Rectal smooth muscle tissue (tissue), 1 donor: Measurements from ENCODE around the gene RHBDL3.

ENCODE experiments used
- H3K27ac ChIP-seq: one replicate; pipeline ENCODE4 v1.7.0; 2013; ENCODE audit warnings: low read depth, low read length, inconsistent platforms
- H3K27me3 ChIP-seq: one replicate; pipeline ENCODE4 v1.7.0; 2013; ENCODE audit warnings: low read length; ENCODE audit not compliant: control insufficient read depth, insufficient read depth
- H3K36me3 ChIP-seq: one replicate; pipeline ENCODE4 v1.7.0; 2013; ENCODE audit warnings: low read length; ENCODE audit not compliant: control insufficient read depth, insufficient read depth
- H3K4me1 ChIP-seq: one replicate; pipeline ENCODE4 v1.7.0; 2013; ENCODE audit warnings: low read length; ENCODE audit not compliant: control insufficient read depth, insufficient read depth
- H3K4me3 ChIP-seq: one replicate; pipeline ENCODE4 v1.7.0; 2013; ENCODE audit warnings: low read length
- H3K9ac ChIP-seq: one replicate; pipeline ENCODE4 v1.7.0; 2013; ENCODE audit warnings: low read length

RHBDL3 gene

GRCh38 chr17:32269377-32269776 is 3.7 kb downstream of the RHBDL3 start:
- Histone ChIP-seq H3K27ac (no peak overlapping the region), H3K27me3 (peaks cover 15% of the 10 kb centered on the region), H3K36me3 (no peaks in the 10 kb centered on the region), H3K9ac (no peak overlapping the region), H3K4me1 (no peaks in the 10 kb centered on the region), H3K4me3 (no peak overlapping the region)

GRCh38 chr17:32271844-32272243 is 6.2 kb downstream of the RHBDL3 start:
- Histone ChIP-seq H3K9ac (no peak overlapping the region), H3K4me1 (no peaks in the 10 kb centered on the region), H3K4me3 (no peak overlapping the region), H3K27me3 (peaks cover 23% of the 10 kb centered on the region), H3K36me3 (no peaks in the 10 kb centered on the region), H3K27ac (no peak overlapping the region)

GRCh38 chr17:32274101-32274500 is 8.5 kb downstream of the RHBDL3 start:
- H3K9ac ChIP-seq = no peak overlapping the region
- H3K27ac ChIP-seq = no peak overlapping the region
- no peak overlapping the region for H3K4me3 ChIP-seq
- no peaks in the 10 kb centered on the region for H3K36me3 ChIP-seq
- no peaks in the 10 kb centered on the region for H3K4me1 ChIP-seq
- H3K27me3 ChIP-seq = peaks cover 16% of the 10 kb centered on the region

GRCh38 chr17:32274643-32275042 is 9.0 kb downstream of the RHBDL3 start:
- Histone ChIP-seq H3K4me3 (no peak overlapping the region), H3K4me1 (no peaks in the 10 kb centered on the region), H3K27ac (no peak overlapping the region), H3K36me3 (no peaks in the 10 kb centered on the region), H3K9ac (no peak overlapping the region), H3K27me3 (peaks cover 16% of the 10 kb centered on the region)

GRCh38 chr17:32275060-32276042 is 9.7 kb downstream of the RHBDL3 start:
- Histone ChIP-seq H3K27ac (no peak overlapping the region), H3K9ac (no peak overlapping the region), H3K36me3 (no peaks in the 10 kb centered on the region), H3K4me1 (no peaks in the 10 kb centered on the region), H3K4me3 (no peak overlapping the region), H3K27me3 (peaks cover 12% of the 10 kb centered on the region)

GRCh38 chr17:32276171-32276601 is 10.6 kb downstream of the RHBDL3 start:
- Histone ChIP-seq H3K4me3 (no peak overlapping the region), H3K9ac (no peak overlapping the region), H3K27ac (no peak overlapping the region), H3K4me1 (no peaks in the 10 kb centered on the region), H3K36me3 (no peaks in the 10 kb centered on the region), H3K27me3 (peaks cover 10% of the 10 kb centered on the region)

GRCh38 chr17:32277284-32277683 is 11.7 kb downstream of the RHBDL3 start:
- Histone ChIP-seq H3K27ac (no peak overlapping the region), H3K4me1 (no peaks in the 10 kb centered on the region), H3K36me3 (no peaks in the 10 kb centered on the region), H3K4me3 (no peak overlapping the region), H3K9ac (no peak overlapping the region), H3K27me3 (peaks cover 10% of the 10 kb centered on the region)

- Histone ChIP-seq H3K4me3 (no peak overlapping the region), H3K27ac (no peak overlapping the region), H3K36me3 (no peaks in the 10 kb centered on the region), H3K9ac (no peak overlapping the region), H3K4me1 (no peaks in the 10 kb centered on the region), H3K27me3 (peaks cover 14% of the 10 kb centered on the region)
Observed at GRCh38 chr17:32278815-32279214, 13.2 kb downstream of the RHBDL3 start.

GRCh38 chr17:32279891-32280716 is 14.5 kb downstream of the RHBDL3 start:
- no peak overlapping the region for H3K27ac ChIP-seq
- no peak overlapping the region for H3K4me3 ChIP-seq
- peaks cover 17% of the 10 kb centered on the region for H3K27me3 ChIP-seq
- no peaks in the 10 kb centered on the region for H3K4me1 ChIP-seq
- no peak overlapping the region for H3K9ac ChIP-seq
- no peaks in the 10 kb centered on the region for H3K36me3 ChIP-seq

- Histone ChIP-seq H3K27me3 (peaks cover 12% of the 10 kb centered on the region), H3K4me3 (no peak overlapping the region), H3K9ac (no peak overlapping the region), H3K36me3 (no peaks in the 10 kb centered on the region), H3K27ac (no peak overlapping the region), H3K4me1 (no peaks in the 10 kb centered on the region)
Observed at GRCh38 chr17:32281011-32281451, 15.4 kb downstream of the RHBDL3 start.

GRCh38 chr17:32283745-32284201 is 18.1 kb downstream of the RHBDL3 start:
- Histone ChIP-seq H3K27me3 (peaks cover 7% of the 10 kb centered on the region), H3K27ac (no peak overlapping the region), H3K9ac (no peak overlapping the region), H3K4me1 (no peaks in the 10 kb centered on the region), H3K4me3 (no peak overlapping the region), H3K36me3 (no peaks in the 10 kb centered on the region)

- H3K4me3 ChIP-seq = no peak overlapping the region
- H3K9ac ChIP-seq = no peak overlapping the region
- H3K27me3 ChIP-seq = peaks cover 7% of the 10 kb centered on the region
- no peaks in the 10 kb centered on the region for H3K36me3 ChIP-seq
- no peaks in the 10 kb centered on the region for H3K4me1 ChIP-seq
- no peak overlapping the region for H3K27ac ChIP-seq
Observed at GRCh38 chr17:32285306-32285705, 19.7 kb downstream of the RHBDL3 start.
